GM12872 (cell line): ENCODE data around the gene ST7.

Source experiments
- TF ChIP-seq, protein P1 (sequence below): IDR thresholded peaks from 3 replicates; pipeline ENCODE4 v1.5.1; 2011; ENCODE audit warnings: low read depth, mild to moderate bottlenecking, low read length, moderate library complexity; ENCODE audit not compliant: insufficient read depth

ST7 gene

DNA sequence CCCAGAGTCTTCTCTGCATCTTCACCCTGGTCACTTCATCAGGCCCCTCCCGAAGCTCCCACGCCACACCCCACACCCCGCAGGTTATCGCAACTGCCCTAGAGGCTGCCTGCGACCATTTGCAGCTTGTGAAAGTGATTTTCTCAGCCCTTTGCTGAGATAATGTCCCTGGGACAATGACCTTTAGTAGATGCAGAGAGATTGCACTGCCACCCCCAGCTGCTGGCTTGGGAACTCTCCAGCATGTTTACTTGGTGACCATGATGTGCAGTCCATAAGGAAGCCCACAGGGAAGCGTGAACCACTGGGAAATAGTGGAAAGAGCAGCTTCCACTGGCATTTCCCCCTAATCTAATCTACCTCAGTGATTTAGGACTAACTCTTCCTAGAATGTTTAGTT is 272.2 kb downstream of the ST7 start:
- TF ChIP-seq, protein P1, sequence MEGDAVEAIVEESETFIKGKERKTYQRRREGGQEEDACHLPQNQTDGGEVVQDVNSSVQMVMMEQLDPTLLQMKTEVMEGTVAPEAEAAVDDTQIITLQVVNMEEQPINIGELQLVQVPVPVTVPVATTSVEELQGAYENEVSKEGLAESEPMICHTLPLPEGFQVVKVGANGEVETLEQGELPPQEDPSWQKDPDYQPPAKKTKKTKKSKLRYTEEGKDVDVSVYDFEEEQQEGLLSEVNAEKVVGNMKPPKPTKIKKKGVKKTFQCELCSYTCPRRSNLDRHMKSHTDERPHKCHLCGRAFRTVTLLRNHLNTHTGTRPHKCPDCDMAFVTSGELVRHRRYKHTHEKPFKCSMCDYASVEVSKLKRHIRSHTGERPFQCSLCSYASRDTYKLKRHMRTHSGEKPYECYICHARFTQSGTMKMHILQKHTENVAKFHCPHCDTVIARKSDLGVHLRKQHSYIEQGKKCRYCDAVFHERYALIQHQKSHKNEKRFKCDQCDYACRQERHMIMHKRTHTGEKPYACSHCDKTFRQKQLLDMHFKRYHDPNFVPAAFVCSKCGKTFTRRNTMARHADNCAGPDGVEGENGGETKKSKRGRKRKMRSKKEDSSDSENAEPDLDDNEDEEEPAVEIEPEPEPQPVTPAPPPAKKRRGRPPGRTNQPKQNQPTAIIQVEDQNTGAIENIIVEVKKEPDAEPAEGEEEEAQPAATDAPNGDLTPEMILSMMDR, result no peak

DNA sequence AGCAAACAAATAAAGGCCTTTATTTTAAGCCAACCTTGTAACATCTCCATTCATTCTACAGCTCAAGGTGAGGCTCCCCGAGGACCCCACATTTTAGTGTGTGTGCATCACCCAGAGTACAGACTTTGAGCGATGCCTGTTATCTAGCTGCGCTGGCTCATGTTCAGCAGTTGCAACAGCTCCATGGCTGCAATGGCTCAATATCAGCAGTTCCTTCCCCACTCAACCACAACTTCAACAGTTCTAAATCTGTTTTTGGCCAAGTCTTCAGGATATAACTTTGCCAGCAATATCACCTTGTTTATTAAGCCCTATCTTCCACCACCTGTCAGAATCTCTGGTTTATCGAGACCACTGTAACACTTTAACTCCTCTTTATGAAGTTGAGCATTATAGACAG is 273.8 kb downstream of the ST7 start:
- TF ChIP-seq, protein P1, result no peak

DNA sequence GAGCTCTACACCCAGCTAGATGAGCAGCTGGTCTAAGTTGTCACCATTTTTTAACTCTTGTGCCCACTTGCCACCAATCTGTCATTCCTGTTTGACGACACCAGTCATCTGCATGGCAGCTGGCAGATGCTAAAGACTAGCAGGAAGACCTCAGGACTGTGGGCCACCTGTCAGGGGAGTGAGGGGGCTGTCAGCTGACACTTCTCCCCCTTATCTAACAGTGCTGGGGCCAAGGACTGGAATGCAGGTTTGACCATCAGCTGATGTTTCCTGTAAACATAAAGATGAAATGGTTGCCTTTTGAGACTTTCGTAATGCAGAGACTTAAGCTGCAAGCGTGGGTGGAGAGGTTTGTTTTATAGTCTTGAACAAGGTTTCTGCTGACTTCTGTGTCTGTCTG is 276.0 kb downstream of the ST7 start:
- TF ChIP-seq, protein P1, result no peak

DNA sequence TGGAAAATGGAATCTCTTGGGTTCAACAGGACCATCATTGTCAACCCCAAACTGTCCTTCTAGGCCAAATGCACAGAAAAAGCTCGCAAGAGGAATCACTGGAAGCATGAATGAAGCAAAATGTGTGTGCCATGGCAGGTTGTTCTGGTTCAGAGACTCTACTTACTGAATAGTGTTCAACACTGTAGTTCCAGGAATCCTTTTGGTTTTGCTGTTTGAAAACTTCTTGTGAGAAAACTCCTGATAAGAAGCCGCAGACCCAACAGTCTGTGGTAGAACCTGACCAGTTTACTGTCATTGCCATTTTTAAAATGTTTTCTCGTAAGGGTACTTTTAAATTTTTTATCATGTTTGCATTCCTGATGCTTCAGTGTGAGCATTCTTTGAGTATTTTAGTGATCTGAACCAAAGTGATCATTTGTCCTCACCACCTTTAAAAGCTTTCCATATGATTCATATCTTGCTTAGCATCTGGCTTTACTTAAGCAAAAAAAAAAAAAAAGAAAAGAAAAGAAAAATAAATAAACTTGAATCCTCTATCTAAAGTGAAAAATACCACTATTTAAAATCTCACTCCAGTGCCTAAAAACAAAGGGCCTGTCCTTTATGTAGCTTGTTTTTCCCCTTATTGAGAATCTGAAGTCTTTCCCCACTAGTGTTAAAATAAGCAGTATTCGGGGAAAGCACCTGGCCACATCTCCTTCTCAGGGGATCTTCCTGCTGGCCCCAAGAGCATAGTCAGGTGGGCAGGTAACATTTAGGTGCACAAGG is 277.2 kb downstream of the ST7 start:
- TF ChIP-seq, protein P1, result no peak

DNA sequence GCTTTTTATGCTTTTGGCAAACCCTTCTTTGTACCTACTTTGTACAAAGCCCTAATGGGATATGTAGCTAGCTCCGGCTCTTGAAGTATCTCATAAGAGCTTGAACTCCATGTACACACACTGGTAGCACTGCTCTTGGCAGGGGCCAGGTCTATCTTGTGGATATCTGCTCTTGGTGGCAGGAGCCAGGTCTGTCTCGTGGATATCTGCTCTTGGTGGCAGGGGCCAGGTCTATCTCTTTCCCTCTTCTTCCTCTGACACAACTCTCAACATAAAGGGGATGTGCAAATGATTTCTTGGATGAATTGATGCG is 277.7 kb downstream of the ST7 start:
- TF ChIP-seq, protein P1, result no peak

DNA sequence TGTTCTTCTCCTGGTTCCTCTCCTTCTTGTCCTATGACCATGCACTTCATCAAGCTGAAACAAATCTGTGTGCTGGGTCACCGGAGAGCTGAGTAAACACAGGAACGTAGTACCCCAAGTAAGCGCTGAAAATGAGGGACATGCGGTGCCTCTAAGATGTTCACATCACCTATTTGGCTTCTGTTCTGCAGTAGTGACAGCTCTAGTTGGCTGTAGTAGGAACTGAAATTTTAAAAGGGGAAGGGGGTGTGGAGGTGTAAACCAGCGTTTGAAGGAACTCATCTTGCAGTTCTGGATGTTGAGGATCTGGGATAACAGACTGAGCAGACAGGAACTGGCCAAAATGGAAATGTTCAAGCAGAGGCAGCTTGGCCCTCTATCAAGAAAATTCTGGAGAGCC is 284.3 kb downstream of the ST7 start:
- TF ChIP-seq, protein P1, result no peak

DNA sequence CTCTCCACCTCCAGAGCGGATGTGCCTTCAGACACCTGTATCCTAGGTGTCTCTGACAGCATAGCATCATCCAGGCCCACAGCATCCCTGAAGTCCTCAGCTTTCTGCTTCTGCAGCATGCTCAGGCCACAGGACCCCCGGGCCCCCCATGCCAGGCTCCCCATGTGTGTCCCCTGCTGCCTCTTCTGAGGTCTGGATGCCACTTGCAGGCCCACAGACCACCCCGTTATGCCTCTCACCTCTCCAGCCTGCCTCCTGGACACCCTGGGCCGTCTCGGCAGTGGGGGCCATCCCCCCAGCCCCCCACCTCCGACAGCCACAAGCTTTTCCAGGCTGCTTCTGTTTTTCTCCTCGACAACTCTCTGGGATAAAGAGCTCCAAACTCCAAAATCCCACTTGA is 285.2 kb downstream of the ST7 start:
- TF ChIP-seq, protein P1, result no peak
